Inflammatory macrophage treated with lipopolysaccharide for 1 hour (primary cell): ENCODE results near the gene ADIPOQ.
"Not testable (repeated sequence)": the region's sequence is repeated elsewhere in the genome, so short reads cannot be mapped to it uniquely, and the experiment has no call there.

Source experiments
- DNase-seq, 2 donors: peaks; one replicate each; pipeline ENCODE4 v3.0.0-alpha.2; 2020 to 2022

ADIPOQ gene

DNA sequence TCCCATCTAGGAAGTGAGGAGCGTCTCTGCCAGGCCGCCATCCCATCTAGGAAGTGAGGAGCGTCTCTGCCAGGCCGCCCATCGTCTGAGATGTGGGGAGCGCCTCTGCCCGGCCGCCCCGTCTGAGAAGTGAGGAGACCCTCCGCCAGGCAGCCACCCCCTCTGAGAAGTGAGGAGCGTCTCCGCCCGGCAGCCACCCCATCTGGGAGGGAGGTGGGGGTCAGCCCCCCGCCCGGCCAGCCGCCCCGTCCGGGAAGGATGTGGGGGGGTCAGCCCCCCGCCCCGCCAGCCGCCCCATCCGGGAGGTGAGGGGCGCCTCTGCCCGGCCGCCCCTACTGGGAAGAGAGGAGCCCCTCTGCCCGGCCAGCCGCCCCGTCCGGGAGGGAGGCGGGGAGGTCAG, 31.3 kb downstream of the ADIPOQ start:
- DNase-seq = not testable (repeated sequence)

DNA sequence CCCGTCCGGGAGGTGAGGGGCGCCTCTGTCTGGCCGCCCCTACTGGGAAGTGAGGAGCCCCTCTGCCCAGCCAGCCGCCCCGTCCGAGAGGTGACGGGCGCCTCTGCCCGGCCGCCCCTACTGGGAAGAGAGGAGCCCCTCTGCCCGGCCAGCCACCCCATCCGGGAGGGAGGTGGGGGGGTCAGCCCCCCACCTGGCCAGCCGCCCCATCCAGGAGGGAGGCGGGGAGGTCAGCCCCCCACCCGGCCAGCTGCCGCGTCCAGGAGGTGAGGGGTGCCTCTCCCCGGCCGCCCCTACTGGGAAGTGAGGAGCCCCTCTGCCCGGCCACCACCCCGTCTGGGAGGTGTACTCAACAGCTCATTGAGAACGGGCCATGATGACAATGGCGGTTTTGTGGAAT, 31.7 kb downstream of the ADIPOQ start:
- DNase-seq = not testable (repeated sequence)

DNA sequence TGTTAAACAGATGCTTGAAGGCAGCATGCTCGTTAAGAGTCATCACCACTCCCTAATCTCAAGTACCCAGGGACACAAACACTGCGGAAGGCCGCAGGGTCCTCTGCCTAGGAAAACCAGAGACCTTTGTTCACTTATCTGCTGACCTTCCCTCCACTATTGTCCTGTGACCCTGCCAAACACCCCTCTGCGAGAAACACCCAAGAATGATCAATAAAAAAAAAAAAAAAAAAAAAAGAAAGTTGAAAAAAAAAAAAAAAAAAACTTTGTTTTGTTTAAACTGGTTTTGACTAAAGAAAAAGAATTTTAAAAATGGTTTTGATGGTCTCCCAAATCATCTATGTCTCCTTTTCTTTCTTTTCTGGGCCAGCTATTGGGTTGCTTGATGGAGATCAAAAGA, 32.3 kb downstream of the ADIPOQ start:
- DNase-seq = not testable (repeated sequence)

DNA sequence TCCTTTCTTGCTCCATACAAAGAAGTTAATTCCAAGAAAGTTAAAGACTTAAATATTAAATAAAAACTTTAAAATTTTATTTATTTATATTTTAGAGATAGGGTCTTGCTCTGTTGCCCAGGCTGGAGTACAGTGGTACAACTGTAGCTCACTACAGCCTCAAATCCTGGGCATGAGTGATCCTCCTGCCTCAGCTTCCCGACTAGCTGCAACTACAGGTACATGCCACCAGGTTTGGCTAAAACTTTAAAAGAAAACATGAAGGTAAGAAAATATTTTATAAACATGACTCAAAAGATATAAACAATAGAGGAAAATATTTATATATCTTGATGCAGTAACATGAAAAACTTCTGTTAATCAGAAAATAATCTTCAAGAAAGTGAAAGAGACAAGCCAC, 33.2 kb downstream of the ADIPOQ start:
- DNase-seq = no peak

DNA sequence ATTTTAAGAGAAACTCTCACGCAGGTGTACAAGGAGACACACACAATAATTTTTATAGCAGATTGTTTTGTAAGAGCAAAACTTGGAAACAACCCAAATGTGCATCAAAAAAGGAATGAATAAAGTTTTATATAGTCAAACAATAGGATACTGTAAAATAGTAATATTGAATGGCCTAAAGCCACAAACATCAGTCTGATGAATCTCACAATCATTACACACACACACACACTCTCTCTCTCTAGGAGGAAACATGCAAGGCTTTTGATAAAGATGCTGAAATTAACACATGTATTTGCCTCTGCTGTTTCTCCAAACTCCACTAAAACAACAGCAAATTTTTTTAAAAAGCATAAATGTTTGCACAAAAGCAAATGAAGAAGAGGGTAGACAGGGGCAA, 37.3 kb downstream of the ADIPOQ start:
- no peak for DNase-seq

DNA sequence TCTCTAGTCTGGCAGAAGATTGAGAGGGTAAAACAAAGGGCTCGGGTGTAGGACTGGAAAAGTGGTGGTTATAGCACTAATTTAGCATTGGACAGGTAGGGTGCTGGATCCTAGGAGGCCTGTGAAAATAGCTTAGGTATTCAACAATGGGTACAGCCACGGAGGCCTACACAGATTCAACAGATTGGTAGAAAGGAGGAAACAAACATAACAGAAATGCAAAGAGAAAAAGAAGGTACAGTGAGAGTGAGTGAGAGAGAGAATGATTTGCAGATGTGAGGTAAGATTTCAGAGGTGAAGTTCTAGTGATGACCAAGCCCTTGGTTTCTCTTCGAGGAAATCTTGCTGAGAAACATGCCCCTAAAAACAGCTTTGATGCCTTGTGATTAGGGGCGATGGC, 37.9 kb downstream of the ADIPOQ start:
- no peak for DNase-seq

DNA sequence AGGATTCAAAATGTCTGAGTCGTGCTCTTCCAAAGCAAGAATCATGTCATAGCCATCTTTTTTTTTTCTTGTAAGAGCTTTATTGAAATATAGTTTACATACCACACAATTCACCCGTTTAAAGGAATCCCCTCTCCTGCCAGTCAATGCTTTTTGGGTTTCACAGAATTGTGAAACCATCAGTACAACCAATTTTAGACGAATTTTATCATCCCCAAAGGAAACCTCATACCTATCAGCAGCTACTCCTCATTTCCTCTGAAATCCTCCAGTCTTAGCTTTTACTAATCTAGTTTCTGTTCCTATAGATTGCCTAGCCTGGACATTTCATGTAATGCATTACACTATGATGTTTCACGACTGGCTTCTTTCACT, 39.6 kb downstream of the ADIPOQ start:
- DNase-seq = peak; percentile 46 to 59

DNA sequence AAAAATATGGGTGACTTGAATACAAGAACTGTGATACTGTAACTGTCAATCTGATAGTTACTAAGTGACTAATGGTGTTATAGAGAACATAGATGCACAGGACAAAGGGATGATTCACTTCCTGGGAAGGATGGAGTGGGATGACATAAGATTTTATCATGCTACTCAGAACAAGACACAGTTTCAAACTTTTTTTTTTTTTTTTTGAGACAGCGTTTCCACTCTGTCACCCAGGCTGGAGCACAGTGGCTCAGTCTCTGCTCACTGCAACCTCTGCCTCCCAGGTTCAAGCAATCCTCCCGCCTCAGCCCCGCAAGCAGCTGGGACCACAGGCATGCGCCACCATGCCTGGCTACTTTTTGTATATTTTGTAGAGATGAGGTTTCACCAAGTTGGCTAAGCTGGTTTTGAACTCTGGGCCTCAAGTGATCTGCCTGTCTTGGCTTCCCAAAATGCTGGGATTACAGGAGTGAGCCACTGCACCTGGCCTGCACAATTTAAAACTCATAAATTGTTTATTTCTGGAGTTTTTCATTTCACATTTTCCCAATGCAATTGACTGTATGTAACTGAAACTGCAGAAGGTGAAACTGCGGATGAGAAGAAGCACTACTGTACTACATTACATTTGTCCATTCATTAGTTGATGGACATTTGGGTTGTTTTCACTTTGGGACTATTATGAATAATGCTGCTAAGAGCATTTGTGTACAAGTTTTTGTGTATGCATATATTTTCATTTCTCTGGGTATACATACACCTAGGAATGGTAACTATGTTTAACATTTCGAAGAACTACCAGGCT, 40.6 kb downstream of the ADIPOQ start:
- DNase-seq = peak; percentile 49 to 66

DNA sequence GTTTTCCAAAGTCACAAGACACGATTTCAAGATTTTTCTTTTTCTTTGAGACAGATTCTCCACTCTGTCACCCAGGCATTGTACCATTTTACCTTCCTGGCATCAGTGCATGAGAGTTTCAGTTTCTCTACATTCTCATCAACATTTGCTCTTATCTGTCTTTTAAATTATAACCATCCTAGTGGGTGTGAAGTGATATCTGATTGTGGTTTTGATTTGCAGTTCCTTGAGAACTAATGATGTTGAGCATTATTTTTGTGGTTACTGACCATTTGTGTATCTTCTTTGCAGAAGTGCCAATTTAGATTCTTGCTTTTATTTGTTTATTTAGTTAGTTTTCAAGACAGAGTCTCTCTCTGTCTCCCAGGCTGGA, 41.2 kb downstream of the ADIPOQ start:
- no peak for DNase-seq

DNA sequence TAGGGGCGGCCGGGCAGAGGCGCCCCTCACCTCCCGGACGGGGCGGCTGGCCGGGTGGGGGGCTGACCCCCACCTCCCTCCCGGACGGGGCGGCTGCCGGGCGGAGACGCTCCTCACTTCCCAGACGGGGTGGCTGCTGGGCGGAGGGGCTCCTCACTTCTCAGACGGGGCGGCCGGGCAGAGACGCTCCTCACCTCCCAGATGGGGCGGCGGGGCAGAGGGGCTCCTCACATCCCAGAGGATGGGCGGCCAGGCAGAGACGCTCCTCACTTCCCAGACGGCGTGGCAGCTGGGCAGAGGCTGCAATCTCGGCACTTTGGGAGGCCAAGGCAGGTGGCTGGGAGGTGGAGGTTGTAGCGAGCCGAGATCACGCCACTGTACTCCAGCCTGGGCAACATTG, 42.4 kb downstream of the ADIPOQ start:
- not testable (repeated sequence) for DNase-seq

DNA sequence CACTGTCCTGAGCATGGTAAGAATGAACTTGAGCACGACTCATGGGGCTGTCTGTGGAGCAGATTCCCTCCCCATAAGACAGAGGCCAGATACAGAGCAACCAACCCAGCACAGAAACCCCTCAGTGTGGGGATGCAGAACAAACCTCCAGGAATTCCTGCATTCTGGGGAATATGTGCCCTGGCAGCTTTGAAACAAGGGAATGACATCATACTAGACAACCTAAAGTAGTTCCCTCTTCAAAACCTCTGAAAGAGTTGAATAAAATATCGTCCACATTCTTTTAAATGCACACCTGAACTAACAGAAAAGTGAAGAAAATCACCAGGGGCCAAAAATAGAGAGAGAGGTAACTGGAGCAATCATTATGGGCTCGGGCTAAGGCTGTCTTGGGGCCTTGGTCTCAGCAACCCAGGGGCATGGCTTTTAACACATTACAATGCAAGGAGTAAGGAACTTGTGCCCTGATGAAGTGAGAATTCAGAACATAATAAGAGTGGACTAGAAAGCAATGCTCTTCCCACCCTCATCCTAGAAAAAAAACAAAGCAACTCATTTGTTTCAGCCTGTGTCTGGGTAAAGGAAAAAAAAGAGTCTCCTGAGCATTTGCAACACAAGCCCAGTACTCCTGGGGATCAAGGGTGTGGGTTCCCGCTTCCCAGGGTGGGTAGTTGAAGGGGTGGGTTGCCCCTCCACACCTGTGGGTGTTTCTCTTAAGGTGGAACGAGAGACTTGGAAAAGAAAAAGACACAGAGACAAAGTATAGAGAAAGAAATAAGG, 43.9 kb downstream of the ADIPOQ start:
- no peak for DNase-seq

DNA sequence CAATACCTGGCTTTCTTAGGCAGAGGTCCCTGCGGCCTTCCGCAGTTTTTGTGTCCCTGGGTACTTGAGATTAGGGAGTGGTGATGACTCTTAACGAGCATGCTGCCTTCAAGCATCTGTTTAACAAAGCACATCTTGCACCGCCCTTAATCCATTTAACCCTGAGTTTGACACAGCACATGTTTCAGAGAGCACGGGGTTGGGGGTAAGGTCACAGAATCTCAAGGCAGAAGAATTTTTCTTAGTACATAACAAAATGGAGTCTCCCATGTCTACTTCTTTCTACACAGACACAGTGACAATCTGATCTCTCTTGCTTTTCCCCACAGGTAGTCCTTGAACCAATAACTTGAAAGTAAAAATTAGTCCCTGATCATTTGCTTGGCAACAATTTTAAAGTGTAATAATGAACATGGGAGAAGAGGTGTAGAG, 45.0 kb downstream of the ADIPOQ start:
- not testable (repeated sequence) for DNase-seq

DNA sequence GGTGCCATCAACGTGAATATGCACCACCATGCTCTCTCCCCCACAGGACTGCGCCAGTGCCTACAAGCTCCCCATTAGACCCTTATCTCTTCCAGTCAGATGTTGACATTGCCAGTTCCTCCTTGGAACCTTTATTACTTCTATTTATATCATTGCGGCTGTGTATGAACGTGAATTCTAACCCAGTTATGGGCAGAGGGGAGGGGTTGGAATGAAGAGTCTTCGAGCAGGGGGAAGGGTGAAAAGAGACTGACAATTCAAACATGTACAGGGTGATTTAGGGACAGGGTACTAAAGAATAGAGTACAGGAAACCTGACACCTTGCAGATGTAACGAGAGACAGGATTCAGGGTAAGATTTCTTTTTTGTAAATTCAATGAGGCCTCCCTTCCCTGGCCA, 46.1 kb downstream of the ADIPOQ start:
- no peak for DNase-seq

DNA sequence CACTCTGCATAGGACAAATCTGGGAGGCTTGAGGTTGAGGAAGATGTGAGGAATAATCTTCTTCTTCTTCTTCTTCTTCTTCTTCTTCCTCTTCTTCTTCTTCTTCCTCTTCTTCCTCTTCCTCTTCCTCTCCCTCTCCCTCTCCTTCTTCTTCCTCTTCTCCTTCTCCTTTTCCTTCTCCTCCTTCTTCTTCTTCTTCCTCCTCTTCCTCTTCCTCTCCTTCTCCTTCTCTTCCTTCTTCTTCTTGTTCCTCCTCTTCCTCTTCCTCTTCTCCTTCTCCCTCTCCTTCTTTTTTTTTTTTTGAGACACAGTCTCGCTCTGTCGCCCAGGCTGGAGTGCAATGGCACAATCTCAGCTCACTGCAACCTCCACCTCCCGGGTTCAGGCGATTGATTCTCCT, 47.2 kb downstream of the ADIPOQ start:
- not testable (repeated sequence) for DNase-seq

DNA sequence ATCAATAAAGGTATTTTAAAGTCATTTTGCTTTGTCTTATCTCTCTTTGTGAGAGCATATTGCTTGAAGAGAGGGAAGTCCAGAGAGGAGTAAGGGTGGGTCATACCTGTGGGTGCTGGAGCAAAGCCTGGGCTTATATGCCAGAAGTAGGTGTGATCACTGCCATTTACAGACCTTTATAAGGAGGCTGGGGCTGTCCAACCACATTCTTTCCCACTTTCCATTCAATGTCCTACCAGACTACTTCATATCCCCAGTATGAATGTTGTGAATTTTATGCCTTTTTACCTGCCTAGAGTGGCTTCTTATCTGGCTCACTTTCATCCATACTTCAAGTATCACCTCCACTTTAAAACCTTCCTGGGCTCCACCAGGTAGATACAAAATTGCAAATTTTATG, 48.4 kb downstream of the ADIPOQ start:
- no peak for DNase-seq

DNA sequence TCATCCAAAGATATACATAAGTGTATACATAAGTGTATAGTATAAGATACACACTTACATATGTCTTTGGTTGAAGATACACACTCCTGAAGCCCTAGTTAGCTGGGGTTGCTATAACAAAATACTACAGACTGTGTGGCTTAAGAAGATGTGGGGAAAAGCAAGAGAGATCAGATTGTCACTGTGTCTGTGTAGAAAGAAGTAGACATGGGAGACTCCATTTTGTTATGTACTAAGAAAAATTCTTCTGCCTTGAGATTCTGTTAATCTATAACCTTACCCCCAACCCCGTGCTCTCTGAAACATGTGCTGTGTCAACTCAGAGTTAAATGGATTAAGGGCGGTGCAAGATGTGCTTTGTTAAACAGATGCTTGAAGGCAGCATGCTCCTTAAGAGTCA, 50.6 kb downstream of the ADIPOQ start:
- not testable (repeated sequence) for DNase-seq

DNA sequence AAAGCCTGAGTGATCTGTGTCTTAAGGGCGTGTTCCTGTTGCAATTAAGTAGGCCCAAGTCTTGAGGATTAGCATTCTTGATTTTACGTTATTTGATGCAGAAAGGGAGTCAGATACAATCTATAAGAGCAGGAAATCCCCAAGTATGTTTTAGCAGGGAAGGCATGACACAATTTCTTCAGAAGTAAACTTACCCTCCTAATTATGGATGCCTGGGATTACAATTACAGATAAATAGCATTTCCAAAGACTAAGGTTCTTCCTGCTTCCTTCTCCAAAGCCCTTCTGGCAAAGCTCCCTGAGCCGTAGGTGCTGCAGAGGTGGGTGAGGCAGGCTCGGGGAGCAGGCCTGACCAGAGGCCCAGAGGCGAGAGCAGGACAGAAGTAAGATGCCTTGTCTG, 52.9 kb downstream of the ADIPOQ start:
- no peak for DNase-seq

DNA sequence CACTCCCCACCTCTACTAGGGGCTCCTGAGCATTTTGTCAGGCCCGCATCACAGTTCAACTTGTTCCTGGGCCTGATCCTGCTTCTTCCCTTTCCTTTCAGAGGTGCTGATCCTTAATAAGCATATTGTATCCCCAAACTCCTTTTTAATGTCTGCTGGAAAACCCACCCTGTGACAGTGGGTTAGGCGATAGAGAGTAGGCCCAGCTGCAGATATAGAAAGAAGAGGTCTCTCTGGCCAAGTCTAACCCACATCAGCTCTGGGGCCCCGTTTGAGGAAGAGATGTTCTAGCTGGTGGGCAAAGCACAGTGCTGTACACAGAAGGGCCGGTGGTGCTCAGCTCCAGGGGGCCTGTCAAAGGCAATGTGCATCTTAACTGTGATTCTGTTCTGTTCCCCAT, 53.5 kb downstream of the ADIPOQ start:
- DNase-seq = no peak

DNA sequence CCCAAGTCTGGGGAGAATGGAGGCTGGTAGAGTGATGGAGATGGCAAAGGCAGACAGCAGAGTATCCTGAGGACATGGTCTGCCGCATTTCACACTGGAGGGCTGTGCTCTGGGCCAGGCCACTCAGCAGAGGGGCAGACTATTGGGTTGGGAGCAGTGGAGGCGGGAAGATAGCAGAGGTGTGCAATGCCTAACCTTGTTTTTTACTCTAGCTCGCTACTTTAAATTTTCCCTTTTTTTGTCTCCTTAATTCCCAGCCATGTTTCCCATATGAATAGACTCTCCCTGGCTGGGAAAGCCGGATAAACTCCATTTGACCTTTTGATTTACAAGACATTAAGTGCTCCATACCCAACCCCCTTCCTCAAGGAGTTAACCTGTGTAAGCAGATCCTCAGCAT, 54.4 kb downstream of the ADIPOQ start:
- no peak for DNase-seq

DNA sequence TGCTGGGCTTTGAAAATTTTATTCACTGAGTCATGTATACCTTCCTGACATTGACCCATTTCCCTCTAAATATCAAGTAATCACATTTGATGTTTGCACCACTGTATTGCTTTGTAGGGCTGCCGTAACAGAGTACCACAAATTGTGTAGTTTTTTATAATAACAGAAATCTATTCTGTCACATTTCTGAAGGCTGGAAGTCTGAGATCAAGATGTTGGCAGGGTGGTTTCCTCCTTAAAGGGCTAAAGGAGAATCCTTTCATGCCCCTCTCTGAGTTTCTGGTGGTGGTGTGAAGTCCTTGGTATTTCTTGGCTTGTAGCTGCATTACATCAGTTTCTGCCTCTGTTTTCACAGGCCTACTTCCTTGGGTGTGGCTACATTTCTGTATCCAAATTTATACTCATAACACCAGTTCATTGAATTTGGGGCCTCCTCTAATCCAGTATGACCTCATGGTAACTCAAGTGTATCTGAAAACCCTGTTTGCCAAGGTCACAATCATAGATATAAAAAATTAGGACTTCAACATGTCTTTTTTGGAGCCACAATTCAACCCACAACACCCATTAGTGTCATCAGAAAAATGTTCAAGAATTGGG, 58.7 kb downstream of the ADIPOQ start:
- peak; percentile 4 to 15 for DNase-seq

DNA sequence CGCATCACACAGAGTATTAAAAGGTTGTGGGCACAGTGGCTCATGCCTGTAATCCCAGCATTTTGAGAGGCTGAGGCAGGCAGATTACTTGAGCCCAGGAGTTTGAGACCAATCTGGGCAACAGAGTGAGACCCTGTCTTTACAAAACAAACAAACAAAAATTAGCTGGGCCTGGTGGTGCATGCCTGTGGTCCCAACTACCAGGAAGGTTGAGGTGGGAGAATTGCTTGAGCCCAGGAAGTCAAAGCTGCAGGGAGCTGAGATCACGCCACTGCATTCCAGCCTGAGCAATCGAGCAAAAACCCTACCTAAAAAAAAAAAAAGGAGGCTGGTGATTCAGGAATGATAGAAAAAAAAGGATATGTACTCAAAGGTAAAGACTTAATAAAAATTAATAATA, 59.6 kb downstream of the ADIPOQ start:
- no peak for DNase-seq

DNA sequence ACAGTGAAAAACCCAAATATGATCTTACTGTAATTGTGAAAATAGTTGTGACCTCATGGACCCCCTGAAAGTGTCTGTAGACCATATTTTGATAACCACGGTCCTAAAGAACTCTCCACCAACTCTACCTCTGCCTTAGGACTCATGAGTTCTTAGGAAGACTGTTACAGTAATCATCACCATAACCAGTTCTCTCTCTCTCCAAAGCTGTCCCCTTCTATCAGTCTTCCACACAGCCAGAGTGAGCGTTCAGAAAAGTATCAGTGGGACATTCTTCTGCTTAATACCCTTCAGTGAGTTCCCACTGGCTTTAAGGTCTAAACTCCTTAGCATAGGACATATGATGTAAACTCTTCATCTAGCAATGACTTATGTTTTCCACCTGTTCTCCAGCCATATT, 60.2 kb downstream of the ADIPOQ start:
- DNase-seq = no peak

DNA sequence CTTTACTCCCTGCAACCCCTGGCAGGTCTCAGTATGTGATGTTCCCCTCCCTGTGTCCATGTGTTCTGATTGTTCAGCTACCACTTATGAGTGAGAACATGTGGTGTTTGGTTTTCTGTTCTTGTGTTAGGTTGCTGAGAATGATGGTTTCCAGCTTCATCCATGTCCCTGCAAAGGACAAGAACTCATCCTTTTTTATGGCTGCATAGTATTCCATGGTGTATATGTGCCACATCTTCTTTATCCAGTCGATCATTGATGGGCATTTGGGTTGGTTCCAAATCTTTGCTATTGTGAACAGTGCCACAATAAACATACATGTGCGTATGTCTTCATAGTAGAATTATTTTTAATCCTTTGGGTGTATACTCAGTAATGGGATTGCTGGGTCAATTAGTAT, 61.2 kb downstream of the ADIPOQ start:
- DNase-seq = not testable (repeated sequence)

DNA sequence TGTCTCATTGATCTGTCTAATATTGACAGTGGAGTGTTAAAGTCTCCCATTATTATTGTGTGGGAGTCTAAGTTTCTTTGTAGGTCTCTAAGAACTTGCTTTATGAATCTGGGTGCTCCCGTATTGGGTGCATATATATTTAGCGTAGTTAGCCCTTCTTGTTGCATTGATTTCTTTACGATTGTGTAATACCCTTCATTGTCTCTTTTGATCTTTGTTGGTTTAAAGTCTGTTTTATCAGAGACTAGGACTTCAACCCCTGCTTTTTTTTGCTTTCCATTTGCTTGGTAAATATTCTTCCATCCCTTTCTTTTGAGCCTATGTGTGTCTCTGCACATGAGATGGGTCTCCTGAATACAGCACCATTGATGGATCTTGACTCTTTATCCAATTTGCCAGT, 64.6 kb downstream of the ADIPOQ start:
- not testable (repeated sequence) for DNase-seq
